HG03571 (cell line): ENCODE results near the gene TENT4B.

ENCODE experiments used
- ATAC-seq: cut with Tn5 transposase; IDR thresholded peaks from one replicate; pipeline ENCODE4 v1.9.1; 2021; ENCODE audit not compliant: unreplicated experiment

Gene TENT4B

GRCh38 chr16:50269769-50270509 is 116.8 kb downstream of the TENT4B start:
- no peak for ATAC-seq

- no peak for ATAC-seq
Observed at GRCh38 chr16:50270510-50271147, 117.5 kb downstream of the TENT4B start.

- no peak for ATAC-seq
Observed at GRCh38 chr16:50271148-50272041, 118.3 kb downstream of the TENT4B start.

GRCh38 chr16:50272111-50272571 is 119.0 kb downstream of the TENT4B start:
- no peak for ATAC-seq

GRCh38 chr16:50272687-50273381 is 119.7 kb downstream of the TENT4B start:
- no peak for ATAC-seq

GRCh38 chr16:50273382-50273690 is 120.2 kb downstream of the TENT4B start:
- ATAC-seq, result no peak

- peak; percentile 63 for ATAC-seq
Observed at GRCh38 chr16:50273888-50274325, 120.8 kb downstream of the TENT4B start.

GRCh38 chr16:50274326-50275097 is 121.4 kb downstream of the TENT4B start:
- peak; percentile 39 for ATAC-seq

GRCh38 chr16:50275098-50275415 is 122.0 kb downstream of the TENT4B start:
- ATAC-seq, result no peak

GRCh38 chr16:50275428-50276325 is 122.6 kb downstream of the TENT4B start:
- ATAC-seq, result no peak

GRCh38 chr16:50276326-50276640 is 123.2 kb downstream of the TENT4B start:
- no peak for ATAC-seq

GRCh38 chr16:50276801-50277555 is 123.9 kb downstream of the TENT4B start:
- ATAC-seq, result no peak

GRCh38 chr16:50278251-50278650 is 125.1 kb downstream of the TENT4B start:
- no peak for ATAC-seq

- ATAC-seq, result no peak
Observed at GRCh38 chr16:50279504-50279865, 126.4 kb downstream of the TENT4B start.

- no peak for ATAC-seq
Observed at GRCh38 chr16:50280932-50281331, 127.8 kb downstream of the TENT4B start.
